GM23338 (cell line): ENCODE data around the gene OR6J1. TPM values are rescaled to one million over a fixed set of nuclear protein-coding genes. Genes with fewer than 3 reads are reported as not detected.

Experiments used
- ATAC-seq: fragments of 200-7000 bp; cut with Tn5 transposase; 3 replicates; pipeline ENCODE4 v1.9.1; 2020
- DNase-seq: peaks from one replicate; pipeline ENCODE4 v3.0.0-alpha.2; 2015; ENCODE audit warnings: low spot score
- H2AFZ ChIP-seq: fragments of 200-600 bp; sonication (generic); 2 replicates; pipeline ENCODE4 v1.8.0; 2016; ENCODE audit warnings: antibody characterized with exemption, mild to moderate bottlenecking, moderate library complexity
- H3F3A ChIP-seq: fragments of 200-600 bp; sonication (generic); replicated peaks from 2 replicates; pipeline ENCODE4 v1.8.0; 2017; ENCODE audit warnings: antibody characterized with exemption, mixed run types, low read depth
- H3K27ac ChIP-seq: fragments of 200-600 bp; sonication (generic); 2 replicates; pipeline ENCODE4 v1.6.1; 2016; ENCODE audit warnings: low read depth
- H3K27me3 ChIP-seq: fragments of 200-600 bp; sonication (generic); 2 replicates; pipeline ENCODE4 v1.8.0; 2016; ENCODE audit warnings: mild to moderate bottlenecking, mixed run types, moderate library complexity; ENCODE audit not compliant: insufficient read depth
- H3K36me3 ChIP-seq: fragments of 200-600 bp; sonication (generic); 2 replicates; pipeline ENCODE4 v1.8.0; 2016; ENCODE audit warnings: mild to moderate bottlenecking; ENCODE audit not compliant: insufficient read depth
- H3K4me1 ChIP-seq: fragments of 200-600 bp; sonication (generic); 2 replicates; pipeline ENCODE4 v1.8.0; 2016; ENCODE audit warnings: mild to moderate bottlenecking, moderate library complexity; ENCODE audit not compliant: insufficient read depth
- H3K4me2 ChIP-seq: fragments of 200-600 bp; sonication (generic); 2 replicates; pipeline ENCODE4 v1.7.1; 2017; ENCODE audit warnings: mixed run types
- H3K4me3 ChIP-seq: fragments of 200-600 bp; sonication (generic); 2 replicates; pipeline ENCODE4 v1.6.1; 2016; ENCODE audit warnings: mixed run types
- H3K79me2 ChIP-seq: fragments of 200-600 bp; sonication (generic); replicated peaks from 2 replicates; pipeline ENCODE4 v1.8.0; 2017; ENCODE audit warnings: mild to moderate bottlenecking; ENCODE audit not compliant: insufficient read depth
- H3K9me2 ChIP-seq: fragments of 200-600 bp; sonication (generic); 2 replicates; pipeline ENCODE4 v1.8.0; 2017; ENCODE audit not compliant: insufficient read depth
- H4K20me1 ChIP-seq: fragments of 200-600 bp; sonication (generic); replicated peaks from 2 replicates; pipeline ENCODE4 v1.8.0; 2017; ENCODE audit warnings: mild to moderate bottlenecking; ENCODE audit not compliant: insufficient read depth
- H3K27ac Mint-ChIP-seq: 2 replicates; pipeline ENCODE4 v1.8.0; 2020; ENCODE audit warnings: inconsistent platforms, mild to moderate bottlenecking, moderate library complexity, mixed read lengths
- H3K27me3 Mint-ChIP-seq: 3 replicates; pipeline ENCODE4 v1.8.0; 2022; ENCODE audit warnings: low read depth, mild to moderate bottlenecking, moderate library complexity, mixed read lengths, inconsistent platforms; ENCODE audit not compliant: insufficient read depth, poor library complexity
- H3K36me3 Mint-ChIP-seq: 3 replicates; pipeline ENCODE4 v1.8.0; 2021; ENCODE audit warnings: low read depth, mild to moderate bottlenecking, inconsistent platforms, moderate library complexity, mixed read lengths
- H3K4me1 Mint-ChIP-seq: 3 replicates; pipeline ENCODE4 v1.8.0; 2020; ENCODE audit warnings: mild to moderate bottlenecking, inconsistent platforms, mixed read lengths
- H3K4me3 Mint-ChIP-seq: 3 replicates; pipeline ENCODE4 v1.8.0; 2021; ENCODE audit warnings: moderate library complexity, mild to moderate bottlenecking, inconsistent platforms, mixed read lengths
- H3K9me3 Mint-ChIP-seq: 3 replicates; pipeline ENCODE4 v1.8.0; 2020; ENCODE audit warnings: moderate library complexity, mild to moderate bottlenecking, inconsistent platforms, mixed read lengths
- CREB1 ChIP-seq: fragments of 250-450 bp; sonication (Bioruptor Pico); IDR thresholded peaks from 2 replicates; pipeline ENCODE4 v1.5.0; 2020; ENCODE audit warnings: low read depth, mild to moderate bottlenecking, moderate library complexity
- EZH2 ChIP-seq: fragments of 200-600 bp; sonication (generic); IDR thresholded peaks from one replicate; pipeline ENCODE4 v1.8.0; 2017; ENCODE audit warnings: antibody characterized with exemption, mild to moderate bottlenecking, low read depth; ENCODE audit not compliant: unreplicated experiment
- JUNB ChIP-seq: IDR thresholded peaks from one replicate; pipeline ENCODE4 v1.6.1; 2016; ENCODE audit warnings: antibody characterized with exemption; ENCODE audit not compliant: unreplicated experiment
- ZNF331 ChIP-seq: fragments of 250-450 bp; sonication (Bioruptor Pico); IDR thresholded peaks from 2 replicates; pipeline ENCODE4 v1.5.0; 2020; ENCODE audit warnings: low read depth, mild to moderate bottlenecking, moderate library complexity
- polyA plus RNA-seq: library from polyadenylated mRNA; unstranded; fragments of >200 nt; fragmentation: Nextera tagmentation; extraction: Ambion mirVana; gene quantifications from 2 replicates; pipeline ENCODE4 v1.2.1, GENCODE V29; 2016
- total RNA-seq: library from RNA; depleted of rRNA; stranded (reverse); fragments of >200 nt; shearing (Covaris generic); gene quantifications from 2 replicates; pipeline ENCODE4 v1.2.3, GENCODE V29; 2014
- TF ChIP-seq, protein P1 (sequence below): fragments of 250-450 bp; sonication (Bioruptor Pico); IDR thresholded peaks from 2 replicates; pipeline ENCODE4 v1.5.0; 2020; ENCODE audit warnings: mild to moderate bottlenecking, moderate library complexity
- TF ChIP-seq, protein P2 (sequence below), 2 experiments: fragments of 200-600 bp in 1 of 2; sonication (generic) in 1 of 2; conservative IDR thresholded peaks; 2 replicates each; pipeline versions ENCODE4 v1.5.1 to v1.6.1; 2016 to 2017; ENCODE audit warnings: antibody characterized with exemption in 2 of 2, low read depth in 2 of 2, mild to moderate bottlenecking in 2 of 2, moderate library complexity in 1 of 2

The OR6J1 gene
- total and polyA plus RNA-seq, 2 experiments from 2014 or later = not detected

DNA sequence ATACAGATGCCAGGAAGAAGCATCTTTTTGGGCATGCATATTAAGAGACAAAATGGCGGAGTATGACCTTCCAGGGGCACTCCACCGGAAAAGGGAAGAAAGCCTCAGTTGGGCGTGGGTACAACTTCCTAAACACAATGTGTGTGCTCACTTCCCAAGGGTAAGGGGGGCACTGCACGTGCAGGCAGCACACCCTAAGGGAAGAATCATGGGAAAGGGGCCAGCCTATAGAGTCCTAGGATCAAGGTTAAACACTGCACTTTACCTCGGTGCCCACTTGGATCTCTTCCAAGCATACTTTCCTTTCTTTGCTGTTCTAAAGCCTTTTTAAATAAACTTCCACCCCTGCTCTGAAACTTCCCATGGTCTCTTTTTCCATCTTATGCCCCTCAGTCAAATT, 14.8 kb downstream of the OR6J1 start:
- Histone ChIP-seq H4K20me1 (no peaks in the 10 kb centered on the region), H3K27ac (no peak overlapping the region), H3K36me3 (no peaks in the 10 kb centered on the region; the same call in 1 of the 2 replicates), H3K4me2 (no peak overlapping the region), H3K9me2 (no peaks in the 10 kb centered on the region), H3K27me3 (no peaks in the 10 kb centered on the region), H3K4me3 (no peak overlapping the region), H3K79me2 (no peaks in the 10 kb centered on the region), H2AFZ (no peak overlapping the region), H3K4me1 (peaks cover 16% of the 10 kb centered on the region), H3F3A (no peaks in the 10 kb centered on the region)
- H3K27ac Mint-ChIP-seq = no peak overlapping the region
- H3K36me3 Mint-ChIP-seq = peaks cover 20% of the 10 kb centered on the region; the same call in 2 of the 3 replicates
- TF ChIP-seq CREB1 (CRISPR knock-in tag) = no peak
- TF ChIP-seq JUNB = no peak
- no peak for TF ChIP-seq EZH2
- TF ChIP-seq ZNF331 = no peak
- TF ChIP-seq, protein P1, sequence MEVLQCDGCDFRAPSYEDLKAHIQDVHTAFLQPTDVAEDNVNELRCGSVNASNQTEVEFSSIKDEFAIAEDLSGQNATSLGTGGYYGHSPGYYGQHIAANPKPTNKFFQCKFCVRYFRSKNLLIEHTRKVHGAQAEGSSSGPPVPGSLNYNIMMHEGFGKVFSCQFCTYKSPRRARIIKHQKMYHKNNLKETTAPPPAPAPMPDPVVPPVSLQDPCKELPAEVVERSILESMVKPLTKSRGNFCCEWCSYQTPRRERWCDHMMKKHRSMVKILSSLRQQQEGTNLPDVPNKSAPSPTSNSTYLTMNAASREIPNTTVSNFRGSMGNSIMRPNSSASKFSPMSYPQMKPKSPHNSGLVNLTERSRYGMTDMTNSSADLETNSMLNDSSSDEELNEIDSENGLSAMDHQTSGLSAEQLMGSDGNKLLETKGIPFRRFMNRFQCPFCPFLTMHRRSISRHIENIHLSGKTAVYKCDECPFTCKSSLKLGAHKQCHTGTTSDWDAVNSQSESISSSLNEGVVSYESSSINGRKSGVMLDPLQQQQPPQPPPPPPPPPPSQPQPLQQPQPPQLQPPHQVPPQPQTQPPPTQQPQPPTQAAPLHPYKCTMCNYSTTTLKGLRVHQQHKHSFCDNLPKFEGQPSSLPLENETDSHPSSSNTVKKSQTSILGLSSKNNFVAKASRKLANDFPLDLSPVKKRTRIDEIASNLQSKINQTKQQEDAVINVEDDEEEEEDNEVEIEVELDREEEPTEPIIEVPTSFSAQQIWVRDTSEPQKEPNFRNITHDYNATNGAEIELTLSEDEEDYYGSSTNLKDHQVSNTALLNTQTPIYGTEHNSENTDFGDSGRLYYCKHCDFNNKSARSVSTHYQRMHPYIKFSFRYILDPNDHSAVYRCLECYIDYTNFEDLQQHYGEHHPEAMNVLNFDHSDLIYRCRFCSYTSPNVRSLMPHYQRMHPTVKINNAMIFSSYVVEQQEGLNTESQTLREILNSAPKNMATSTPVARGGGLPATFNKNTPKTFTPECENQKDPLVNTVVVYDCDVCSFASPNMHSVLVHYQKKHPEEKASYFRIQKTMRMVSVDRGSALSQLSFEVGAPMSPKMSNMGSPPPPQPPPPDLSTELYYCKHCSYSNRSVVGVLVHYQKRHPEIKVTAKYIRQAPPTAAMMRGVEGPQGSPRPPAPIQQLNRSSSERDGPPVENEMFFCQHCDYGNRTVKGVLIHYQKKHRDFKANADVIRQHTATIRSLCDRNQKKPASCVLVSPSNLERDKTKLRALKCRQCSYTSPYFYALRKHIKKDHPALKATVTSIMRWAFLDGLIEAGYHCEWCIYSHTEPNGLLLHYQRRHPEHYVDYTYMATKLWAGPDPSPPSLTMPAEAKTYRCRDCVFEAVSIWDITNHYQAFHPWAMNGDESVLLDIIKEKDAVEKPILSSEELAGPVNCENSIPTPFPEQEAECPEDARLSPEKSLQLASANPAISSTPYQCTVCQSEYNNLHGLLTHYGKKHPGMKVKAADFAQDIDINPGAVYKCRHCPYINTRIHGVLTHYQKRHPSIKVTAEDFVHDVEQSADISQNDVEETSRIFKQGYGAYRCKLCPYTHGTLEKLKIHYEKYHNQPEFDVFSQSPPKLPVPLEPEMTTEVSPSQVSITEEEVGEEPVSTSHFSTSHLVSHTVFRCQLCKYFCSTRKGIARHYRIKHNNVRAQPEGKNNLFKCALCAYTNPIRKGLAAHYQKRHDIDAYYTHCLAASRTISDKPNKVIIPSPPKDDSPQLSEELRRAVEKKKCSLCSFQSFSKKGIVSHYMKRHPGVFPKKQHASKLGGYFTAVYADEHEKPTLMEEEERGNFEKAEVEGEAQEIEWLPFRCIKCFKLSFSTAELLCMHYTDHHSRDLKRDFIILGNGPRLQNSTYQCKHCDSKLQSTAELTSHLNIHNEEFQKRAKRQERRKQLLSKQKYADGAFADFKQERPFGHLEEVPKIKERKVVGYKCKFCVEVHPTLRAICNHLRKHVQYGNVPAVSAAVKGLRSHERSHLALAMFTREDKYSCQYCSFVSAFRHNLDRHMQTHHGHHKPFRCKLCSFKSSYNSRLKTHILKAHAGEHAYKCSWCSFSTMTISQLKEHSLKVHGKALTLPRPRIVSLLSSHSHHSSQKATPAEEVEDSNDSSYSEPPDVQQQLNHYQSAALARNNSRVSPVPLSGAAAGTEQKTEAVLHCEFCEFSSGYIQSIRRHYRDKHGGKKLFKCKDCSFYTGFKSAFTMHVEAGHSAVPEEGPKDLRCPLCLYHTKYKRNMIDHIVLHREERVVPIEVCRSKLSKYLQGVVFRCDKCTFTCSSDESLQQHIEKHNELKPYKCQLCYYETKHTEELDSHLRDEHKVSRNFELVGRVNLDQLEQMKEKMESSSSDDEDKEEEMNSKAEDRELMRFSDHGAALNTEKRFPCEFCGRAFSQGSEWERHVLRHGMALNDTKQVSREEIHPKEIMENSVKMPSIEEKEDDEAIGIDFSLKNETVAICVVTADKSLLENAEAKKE (CRISPR knock-in tag) = no peak
- TF ChIP-seq, protein P2, sequence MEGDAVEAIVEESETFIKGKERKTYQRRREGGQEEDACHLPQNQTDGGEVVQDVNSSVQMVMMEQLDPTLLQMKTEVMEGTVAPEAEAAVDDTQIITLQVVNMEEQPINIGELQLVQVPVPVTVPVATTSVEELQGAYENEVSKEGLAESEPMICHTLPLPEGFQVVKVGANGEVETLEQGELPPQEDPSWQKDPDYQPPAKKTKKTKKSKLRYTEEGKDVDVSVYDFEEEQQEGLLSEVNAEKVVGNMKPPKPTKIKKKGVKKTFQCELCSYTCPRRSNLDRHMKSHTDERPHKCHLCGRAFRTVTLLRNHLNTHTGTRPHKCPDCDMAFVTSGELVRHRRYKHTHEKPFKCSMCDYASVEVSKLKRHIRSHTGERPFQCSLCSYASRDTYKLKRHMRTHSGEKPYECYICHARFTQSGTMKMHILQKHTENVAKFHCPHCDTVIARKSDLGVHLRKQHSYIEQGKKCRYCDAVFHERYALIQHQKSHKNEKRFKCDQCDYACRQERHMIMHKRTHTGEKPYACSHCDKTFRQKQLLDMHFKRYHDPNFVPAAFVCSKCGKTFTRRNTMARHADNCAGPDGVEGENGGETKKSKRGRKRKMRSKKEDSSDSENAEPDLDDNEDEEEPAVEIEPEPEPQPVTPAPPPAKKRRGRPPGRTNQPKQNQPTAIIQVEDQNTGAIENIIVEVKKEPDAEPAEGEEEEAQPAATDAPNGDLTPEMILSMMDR (conservative IDR thresholded peaks at IDR 0.05; ENCODE audit: low read depth in 2 of 2) = no peak
- no peak overlapping the region for H3K4me3 Mint-ChIP-seq
- DNase-seq (no peak), ATAC-seq (no peak)
- peaks cover 36% of the 10 kb centered on the region for H3K4me1 Mint-ChIP-seq
- H3K9me3 Mint-ChIP-seq = peaks cover 33% of the 10 kb centered on the region
- peaks cover 14% of the 10 kb centered on the region for H3K27me3 Mint-ChIP-seq
